D721Med (cell line): Measurements from ENCODE around the gene UQCC2.

Source experiments
- DNase-seq: peaks from one replicate; pipeline ENCODE4 v3.0.0; 2011; ENCODE audit warnings: low spot score; ENCODE audit not compliant: insufficient read length
- FAIRE-seq: peaks from 2 replicates; lab custom pipeline; 2011; peaks lifted over from hg19 to GRCh38; lab: Jason Lieb, UNC
- CTCF ChIP-seq: IDR thresholded peaks from 2 replicates; pipeline ENCODE4 v1.5.1; 2012; ENCODE audit warnings: mild to moderate bottlenecking, control low read depth; ENCODE audit not compliant: insufficient read depth; ENCODE audit errors: missing control alignments

UQCC2 gene

GRCh38 chr6:33652002-33652401 lies 59.5 kb downstream of the UQCC2 start:
- DNase-seq: no peak
- FAIRE-seq: no peak
- TF ChIP-seq CTCF: no peak

- DNase-seq (no peak), FAIRE-seq (no peak)
- no peak for TF ChIP-seq CTCF
Measured at GRCh38 chr6:33651403-33651802, 60.1 kb downstream of the UQCC2 start.
